ENCODE measurements around the gene PAEP. TPM values are rescaled to one million over a fixed set of nuclear protein-coding genes. Genes with fewer than 3 reads are reported as not detected.

The PAEP gene
- total RNA-seq: not detected in 2 replicates

DNA sequence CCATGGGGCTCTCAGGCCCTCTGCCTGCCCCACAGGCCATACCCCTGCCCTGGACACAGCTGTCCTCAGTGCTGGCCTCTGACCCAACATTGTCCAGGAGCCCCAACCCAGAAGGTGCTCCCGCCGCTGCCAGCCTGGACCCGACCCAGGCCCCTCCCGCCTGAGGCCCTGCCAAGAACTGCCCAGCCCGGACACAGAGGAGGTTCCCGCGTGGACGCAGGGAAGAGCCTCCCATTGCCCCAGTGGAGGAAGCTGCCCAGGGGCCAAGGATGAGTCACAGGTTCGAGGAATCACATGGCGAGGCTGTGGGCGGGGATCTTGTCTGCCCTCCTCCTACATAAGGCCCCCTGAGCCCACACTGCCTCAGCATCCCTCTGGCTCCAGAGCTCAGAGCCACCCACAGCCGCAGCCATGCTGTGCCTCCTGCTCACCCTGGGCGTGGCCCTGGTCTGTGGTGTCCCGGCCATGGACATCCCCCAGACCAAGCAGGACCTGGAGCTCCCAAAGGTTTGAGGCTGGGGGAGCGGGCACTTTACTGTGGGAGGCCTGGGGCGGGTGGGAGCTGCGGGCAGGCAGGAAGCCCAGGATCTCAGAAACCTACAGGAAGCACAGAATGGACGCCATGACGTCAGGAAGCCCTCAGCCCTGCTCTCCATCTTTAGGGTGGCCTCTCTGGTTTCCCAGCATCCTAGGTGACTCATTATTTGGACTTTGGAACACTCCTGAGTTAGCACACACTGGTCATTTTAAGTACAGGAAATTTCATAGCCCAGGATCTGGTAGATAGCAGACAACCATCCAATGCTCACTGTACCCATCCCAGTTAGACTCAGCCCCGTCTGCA is at the start of gene PAEP:
Gene PAEP, plus strand, starts transcription at position 366 of the 844 bp plus-strand sequence.

DNA sequence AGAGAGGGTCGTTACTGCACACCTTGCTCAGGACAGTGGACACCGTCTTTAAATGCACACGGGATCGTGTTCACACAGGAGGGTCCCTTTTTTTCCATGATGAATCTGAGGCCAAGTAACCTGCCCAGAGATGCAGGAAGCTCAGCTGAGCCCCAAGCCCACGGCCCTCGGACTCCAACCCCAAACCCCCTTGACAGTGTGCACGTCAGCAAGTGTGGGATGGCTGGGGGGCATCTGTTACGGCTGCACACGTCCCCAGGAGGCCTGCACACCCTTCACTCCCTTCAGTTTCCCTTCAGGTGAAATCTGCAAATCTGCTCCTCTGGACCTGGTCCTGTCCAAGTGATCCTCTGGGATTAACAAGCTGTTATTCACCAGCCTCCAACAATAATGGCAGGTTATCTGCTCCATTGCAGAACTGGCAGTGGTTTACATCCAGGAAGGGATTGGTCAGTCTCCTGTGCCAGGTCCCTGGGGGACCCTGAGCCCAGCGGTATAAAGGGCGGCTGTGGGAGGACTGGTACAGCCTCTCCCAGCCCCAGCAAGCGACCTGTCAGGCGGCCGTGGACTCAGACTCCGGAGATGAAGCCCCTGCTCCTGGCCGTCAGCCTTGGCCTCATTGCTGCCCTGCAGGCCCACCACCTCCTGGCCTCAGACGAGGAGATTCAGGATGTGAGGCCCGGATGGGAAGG is 40.5 kb upstream of the PAEP start, which contains the start of gene LCN1:
Gene LCN1, plus strand, starts transcription at position 525 of the 692 bp plus-strand sequence. Its CDS starts 58 bp downstream, at position 583.

DNA sequence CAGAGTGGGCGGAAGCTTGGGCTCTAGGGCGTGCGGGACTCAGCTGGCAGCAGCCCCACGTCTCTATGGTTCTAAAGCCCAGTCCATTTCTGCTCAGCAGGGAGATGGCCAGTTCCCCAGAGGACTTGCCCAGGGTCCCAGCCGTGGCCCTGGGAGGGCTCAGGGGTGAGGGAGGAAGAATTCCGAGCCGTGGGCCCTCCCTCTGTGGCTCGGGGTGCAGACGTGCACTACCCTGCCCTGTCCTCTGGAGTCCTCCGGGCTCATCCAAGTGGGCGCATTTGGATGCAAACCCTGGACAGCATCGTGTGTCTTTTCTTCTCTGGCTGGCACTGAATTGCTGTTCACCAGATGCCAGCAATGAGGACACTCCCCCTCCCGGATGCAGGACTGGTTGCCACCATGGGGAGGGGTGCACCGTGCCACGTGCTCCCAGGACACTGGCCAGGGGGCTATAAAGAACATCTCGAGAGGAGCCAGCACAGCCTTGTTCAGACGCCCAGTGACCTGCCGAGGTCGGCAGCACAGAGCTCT is 15.8 kb upstream of the PAEP start, which contains the start of gene OBP2A:
Gene OBP2A, plus strand, starts transcription at position 481 of the 531 bp plus-strand sequence. CDS start 55 bp downstream, outside the sequence.

Other genes with a start within 250 kb of the PAEP start
- gene PPP1R26, start 82.0 kb upstream of the PAEP start, total RNA-seq: 10.5 and 11.5 TPM in 2 replicates
- gene MRPS2, start 61.1 kb upstream of the PAEP start, total RNA-seq: 10.8 and 13.6 TPM in 2 replicates
- gene LCN1, start 40.3 kb upstream of the PAEP start, total RNA-seq: not detected in 2 replicates
- not detected in 2 replicates for gene OBP2A, start 15.6 kb upstream of the PAEP start, total RNA-seq
- gene GLT6D1, start 77.8 kb downstream of the PAEP start, total RNA-seq: not detected in 2 replicates
- not detected in 2 replicates for gene LCN9, start 101.6 kb downstream of the PAEP start, total RNA-seq
- gene SOHLH1, start 137.7 kb downstream of the PAEP start, total RNA-seq: not detected in 2 replicates
- not detected in 2 replicates for gene KCNT1, start 140.4 kb downstream of the PAEP start, total RNA-seq